ENCODE data around the gene ARSD. TPM values are rescaled to one million over a fixed set of nuclear protein-coding genes. Genes with fewer than 3 reads are reported as not detected.

Gene ARSD
- total RNA-seq, 2 donors from 2014 or later = 44.2 to 75.9 TPM

DNA sequence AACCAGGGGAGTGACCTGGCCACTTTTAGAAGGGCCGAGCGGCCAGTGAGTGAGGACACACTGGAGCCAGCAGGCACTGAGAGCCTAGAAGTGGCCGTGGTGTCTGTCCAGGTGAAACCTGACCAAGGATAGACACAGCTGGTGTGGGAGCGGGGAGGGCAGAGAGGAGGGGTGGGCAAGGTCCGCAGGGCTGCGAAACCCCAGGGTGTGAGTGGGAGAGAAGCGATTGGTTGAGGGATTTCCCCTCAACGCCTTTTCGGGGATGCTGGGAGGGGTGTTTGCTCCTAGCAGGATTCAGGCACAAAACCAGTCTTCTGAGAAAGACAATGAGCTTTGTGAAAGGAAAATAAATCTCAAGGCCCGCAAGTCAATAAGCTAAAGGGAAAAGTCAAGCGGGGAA is 33.2 kb upstream of the ARSD start:
- Histone ChIP-seq H3K27ac (no peak overlapping the region), H3K9ac (ENCODE audit: low read depth in 2 of 2, low read length in 2 of 2) (peak overlapping the region in 1 of 2 donors; percentile 67), H3K4me3 (no peak overlapping the region), H3K4me1 (no peaks in the 10 kb centered on the region), H3K27me3 (no peaks in the 10 kb centered on the region), H3K36me3 (peaks cover 4% of the 10 kb centered on the region), H3K9me3 (no peaks in the 10 kb centered on the region)
- intact Hi-C loops (cut with DNase I) = no loop called here
- peak; percentile 46 for DNase-seq
- no peak for TF ChIP-seq CTCF (IDR thresholded peaks at IDR 0.05)

DNA sequence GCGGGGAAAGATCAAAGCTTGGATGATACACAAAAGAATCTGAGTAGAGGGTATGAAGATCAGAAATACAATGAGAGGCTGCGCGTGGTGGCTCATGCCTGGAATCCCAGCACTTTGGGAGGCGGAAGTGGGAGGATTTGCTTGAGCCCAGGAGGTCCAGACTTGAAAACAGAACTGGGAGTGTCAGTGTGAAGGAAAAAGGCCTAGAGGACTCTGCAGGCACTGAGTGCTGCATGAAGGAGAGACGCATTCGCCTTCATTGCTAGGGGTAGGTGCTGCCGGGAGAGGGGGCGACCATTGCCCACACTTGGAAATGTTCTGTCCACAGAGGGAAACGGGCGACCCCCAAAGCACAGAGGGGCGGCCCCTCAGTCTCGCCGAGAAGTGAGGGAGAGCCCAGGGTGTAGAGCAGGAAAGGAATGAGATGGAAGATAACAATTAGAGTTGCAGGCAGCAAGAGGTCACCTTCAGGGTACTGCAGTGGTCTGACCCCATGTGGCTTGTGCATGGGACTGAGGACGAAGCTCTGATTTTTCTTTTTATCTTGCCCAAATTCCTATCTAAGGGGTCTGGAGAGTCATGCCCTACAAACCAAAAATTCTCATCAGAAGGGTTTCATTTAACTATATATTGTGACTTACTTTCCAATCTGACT is 31.8 kb upstream of the ARSD start:
- Histone ChIP-seq H3K9me3 (no peaks in the 10 kb centered on the region), H3K4me1 (no peaks in the 10 kb centered on the region), H3K9ac (ENCODE audit: low read depth in 2 of 2, low read length in 2 of 2) (no peak overlapping the region), H3K27ac (no peak overlapping the region), H3K4me3 (no peak overlapping the region), H3K27me3 (no peaks in the 10 kb centered on the region), H3K36me3 (peaks cover 4% of the 10 kb centered on the region)
- no peak for TF ChIP-seq CTCF (IDR thresholded peaks at IDR 0.05)
- intact Hi-C loops (cut with DNase I) = no loop called here
- DNase-seq = no peak

- intact Hi-C loops (cut with DNase I) = no loop called here
- DNase-seq = no peak
- Histone ChIP-seq H3K36me3 (peaks cover 4% of the 10 kb centered on the region), H3K4me3 (no peak overlapping the region), H3K27ac (no peak overlapping the region), H3K4me1 (no peaks in the 10 kb centered on the region), H3K9ac (ENCODE audit: low read depth in 2 of 2, low read length in 2 of 2) (no peak overlapping the region), H3K9me3 (no peaks in the 10 kb centered on the region), H3K27me3 (no peaks in the 10 kb centered on the region)
- no peak for TF ChIP-seq CTCF (IDR thresholded peaks at IDR 0.05)
Measured at GRCh38 chrX:2958199-2958598, 29.1 kb upstream of the ARSD start.

DNA sequence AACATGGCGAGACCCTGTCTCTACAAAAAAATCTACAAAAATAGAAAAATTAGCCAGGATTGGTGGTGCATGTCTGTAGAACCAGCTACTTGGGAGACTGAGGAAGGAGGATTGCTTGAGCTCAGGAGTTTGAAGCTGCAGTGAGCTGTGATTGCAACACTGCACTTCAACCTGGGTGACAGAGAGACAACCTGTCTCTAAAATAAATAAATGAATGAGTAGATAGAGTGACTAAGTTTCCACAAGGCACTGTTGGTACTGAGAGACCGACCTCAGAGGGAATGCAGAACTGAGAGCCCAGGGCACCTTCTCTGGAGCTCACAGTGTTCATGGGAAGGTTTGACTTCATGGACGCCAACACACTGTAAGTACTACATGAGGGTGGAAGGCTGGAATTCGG is 26.7 kb upstream of the ARSD start:
- TF ChIP-seq CTCF (IDR thresholded peaks at IDR 0.05) = no peak
- intact Hi-C loops (cut with DNase I) = no loop called here
- no peak overlapping the region for H3K9ac ChIP-seq (ENCODE audit: low read depth in 2 of 2, low read length in 2 of 2)
- H3K4me3 ChIP-seq = no peak overlapping the region
- peaks cover 4% of the 10 kb centered on the region for H3K36me3 ChIP-seq
- H3K27me3 ChIP-seq = no peaks in the 10 kb centered on the region
- no peak for DNase-seq
- H3K9me3 ChIP-seq = no peaks in the 10 kb centered on the region
- no peak overlapping the region for H3K27ac ChIP-seq
- no peaks in the 10 kb centered on the region for H3K4me1 ChIP-seq

GRCh38 chrX:2955281-2955680 is 26.1 kb upstream of the ARSD start:
- no peak overlapping the region for H3K27ac ChIP-seq
- H3K9me3 ChIP-seq = no peaks in the 10 kb centered on the region
- H3K4me3 ChIP-seq = no peak overlapping the region
- no peak for DNase-seq
- intact Hi-C loops (cut with DNase I) = no loop called here
- H3K9ac ChIP-seq (ENCODE audit: low read depth in 2 of 2, low read length in 2 of 2) = no peak overlapping the region
- H3K36me3 ChIP-seq = peaks cover 4% of the 10 kb centered on the region
- TF ChIP-seq CTCF (IDR thresholded peaks at IDR 0.05) = no peak
- H3K4me1 ChIP-seq = no peaks in the 10 kb centered on the region
- H3K27me3 ChIP-seq = no peaks in the 10 kb centered on the region

Measured in colonic mucosa (tissue), 4 donors.